GM23248 (cell line): ENCODE results near the gene MAFB.

ENCODE experiments used
- EZH2 ChIP-seq: fragments of 200-600 bp; sonication (generic); IDR thresholded peaks from 2 replicates; pipeline ENCODE4 v1.6.1; 2018; ENCODE audit warnings: antibody characterized with exemption, mild to moderate bottlenecking; ENCODE audit not compliant: insufficient read depth, poor library complexity, severe bottlenecking
- EZH2phosphoT487 ChIP-seq: fragments of 200-600 bp; sonication (generic); IDR thresholded peaks from 2 replicates; pipeline ENCODE4 v1.6.1; 2018; ENCODE audit warnings: antibody characterized with exemption, moderate library complexity, mild to moderate bottlenecking, low read depth; ENCODE audit not compliant: insufficient read depth

DNA sequence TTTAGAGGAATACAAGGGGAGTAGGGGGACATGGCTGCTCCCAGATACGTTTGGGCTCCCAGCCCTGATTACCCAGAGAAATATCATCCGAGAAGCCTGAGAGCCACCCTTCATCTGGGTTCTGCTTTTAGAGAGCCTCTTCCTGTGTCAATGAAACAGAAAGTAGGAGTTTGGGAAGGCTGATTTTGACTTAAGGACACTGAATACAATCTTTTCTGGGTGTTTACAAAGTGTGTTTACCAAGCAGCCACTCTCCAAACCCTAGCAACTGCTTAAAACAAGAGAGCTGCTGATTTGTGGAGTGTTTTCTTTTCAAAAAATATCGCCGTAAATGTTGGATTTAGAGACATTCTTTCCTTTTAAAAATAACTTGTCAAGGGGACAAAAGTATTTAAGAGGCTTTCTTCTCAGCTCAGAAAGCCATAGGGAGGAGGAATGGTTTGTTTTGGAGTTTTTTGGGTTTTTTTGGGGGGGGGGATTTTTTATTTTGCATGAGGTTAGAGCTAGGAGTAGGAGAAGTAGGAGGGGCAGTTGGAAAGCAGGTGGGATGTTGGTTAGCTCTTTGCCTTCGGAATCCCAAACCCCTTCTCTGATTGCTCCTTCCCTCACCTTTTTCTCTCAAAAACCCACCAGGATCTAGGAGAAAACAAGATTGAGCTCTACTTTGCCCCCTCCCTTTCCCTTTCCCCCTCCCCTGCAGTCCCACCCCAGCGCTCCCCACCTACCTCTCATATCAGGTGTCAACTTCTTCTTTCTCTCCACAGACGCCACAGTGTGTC lies 12.4 kb downstream of the MAFB start:
- TF ChIP-seq EZH2 (no peak), EZH2phosphoT487 (no peak)
